ENCODE data around the gene MZB1. TPM values are rescaled to one million over a fixed set of nuclear protein-coding genes. Genes with fewer than 3 reads are reported as not detected.

The MZB1 gene
- polyA plus RNA-seq, 1 donor from 2014 or later: not detected

- H3K9ac ChIP-seq (ENCODE audit: low read length): no peak overlapping the region
- no peak overlapping the region for H2AFZ ChIP-seq (ENCODE audit: low read depth, low read length)
- H3K9me2 ChIP-seq (ENCODE audit: insufficient read depth, low read length): no peaks in the 10 kb centered on the region
- H3K27ac ChIP-seq (ENCODE audit: low read length): no peak overlapping the region
- H3K9me3 ChIP-seq (ENCODE audit: low read length): no peaks in the 10 kb centered on the region
- H3F3A ChIP-seq (ENCODE audit: insufficient read depth, low read length, poor library complexity, severe bottlenecking): no peaks in the 10 kb centered on the region
- no peaks in the 10 kb centered on the region for H3K27me3 ChIP-seq (ENCODE audit: insufficient read depth, low read depth, low read length)
- H4K20me1 ChIP-seq (ENCODE audit: insufficient read depth): no peaks in the 10 kb centered on the region
- TF ChIP-seq, protein P1, sequence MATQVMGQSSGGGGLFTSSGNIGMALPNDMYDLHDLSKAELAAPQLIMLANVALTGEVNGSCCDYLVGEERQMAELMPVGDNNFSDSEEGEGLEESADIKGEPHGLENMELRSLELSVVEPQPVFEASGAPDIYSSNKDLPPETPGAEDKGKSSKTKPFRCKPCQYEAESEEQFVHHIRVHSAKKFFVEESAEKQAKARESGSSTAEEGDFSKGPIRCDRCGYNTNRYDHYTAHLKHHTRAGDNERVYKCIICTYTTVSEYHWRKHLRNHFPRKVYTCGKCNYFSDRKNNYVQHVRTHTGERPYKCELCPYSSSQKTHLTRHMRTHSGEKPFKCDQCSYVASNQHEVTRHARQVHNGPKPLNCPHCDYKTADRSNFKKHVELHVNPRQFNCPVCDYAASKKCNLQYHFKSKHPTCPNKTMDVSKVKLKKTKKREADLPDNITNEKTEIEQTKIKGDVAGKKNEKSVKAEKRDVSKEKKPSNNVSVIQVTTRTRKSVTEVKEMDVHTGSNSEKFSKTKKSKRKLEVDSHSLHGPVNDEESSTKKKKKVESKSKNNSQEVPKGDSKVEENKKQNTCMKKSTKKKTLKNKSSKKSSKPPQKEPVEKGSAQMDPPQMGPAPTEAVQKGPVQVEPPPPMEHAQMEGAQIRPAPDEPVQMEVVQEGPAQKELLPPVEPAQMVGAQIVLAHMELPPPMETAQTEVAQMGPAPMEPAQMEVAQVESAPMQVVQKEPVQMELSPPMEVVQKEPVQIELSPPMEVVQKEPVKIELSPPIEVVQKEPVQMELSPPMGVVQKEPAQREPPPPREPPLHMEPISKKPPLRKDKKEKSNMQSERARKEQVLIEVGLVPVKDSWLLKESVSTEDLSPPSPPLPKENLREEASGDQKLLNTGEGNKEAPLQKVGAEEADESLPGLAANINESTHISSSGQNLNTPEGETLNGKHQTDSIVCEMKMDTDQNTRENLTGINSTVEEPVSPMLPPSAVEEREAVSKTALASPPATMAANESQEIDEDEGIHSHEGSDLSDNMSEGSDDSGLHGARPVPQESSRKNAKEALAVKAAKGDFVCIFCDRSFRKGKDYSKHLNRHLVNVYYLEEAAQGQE (IDR thresholded peaks at IDR 0.05; ENCODE audit: borderline replicate concordance): no peak
- no peak for TF ChIP-seq SMC3 (conservative IDR thresholded peaks at IDR 0.05; ENCODE audit: poor library complexity)
- TF ChIP-seq POLR2AphosphoS5 (IDR thresholded peaks at IDR 0.05): no peak
- TF ChIP-seq TAF1 (IDR thresholded peaks at IDR 0.05; ENCODE audit: low read depth): no peak
- TF ChIP-seq, protein P2, sequence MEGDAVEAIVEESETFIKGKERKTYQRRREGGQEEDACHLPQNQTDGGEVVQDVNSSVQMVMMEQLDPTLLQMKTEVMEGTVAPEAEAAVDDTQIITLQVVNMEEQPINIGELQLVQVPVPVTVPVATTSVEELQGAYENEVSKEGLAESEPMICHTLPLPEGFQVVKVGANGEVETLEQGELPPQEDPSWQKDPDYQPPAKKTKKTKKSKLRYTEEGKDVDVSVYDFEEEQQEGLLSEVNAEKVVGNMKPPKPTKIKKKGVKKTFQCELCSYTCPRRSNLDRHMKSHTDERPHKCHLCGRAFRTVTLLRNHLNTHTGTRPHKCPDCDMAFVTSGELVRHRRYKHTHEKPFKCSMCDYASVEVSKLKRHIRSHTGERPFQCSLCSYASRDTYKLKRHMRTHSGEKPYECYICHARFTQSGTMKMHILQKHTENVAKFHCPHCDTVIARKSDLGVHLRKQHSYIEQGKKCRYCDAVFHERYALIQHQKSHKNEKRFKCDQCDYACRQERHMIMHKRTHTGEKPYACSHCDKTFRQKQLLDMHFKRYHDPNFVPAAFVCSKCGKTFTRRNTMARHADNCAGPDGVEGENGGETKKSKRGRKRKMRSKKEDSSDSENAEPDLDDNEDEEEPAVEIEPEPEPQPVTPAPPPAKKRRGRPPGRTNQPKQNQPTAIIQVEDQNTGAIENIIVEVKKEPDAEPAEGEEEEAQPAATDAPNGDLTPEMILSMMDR (IDR thresholded peaks at IDR 0.05; ENCODE audit: poor library complexity, severe bottlenecking): no peak
- TF ChIP-seq MXI1 (conservative IDR thresholded peaks at IDR 0.05; ENCODE audit: poor library complexity, severe bottlenecking): no peak
- no peak for TF ChIP-seq RAD21 (conservative IDR thresholded peaks at IDR 0.05)
- TF ChIP-seq EZH2 (IDR thresholded peaks at IDR 0.05; ENCODE audit: borderline replicate concordance, insufficient read depth, low read length, poor library complexity, severe bottlenecking): no peak
- TF ChIP-seq EP300 (conservative IDR thresholded peaks at IDR 0.05; ENCODE audit: poor library complexity, severe bottlenecking): no peak
- no peaks in the 10 kb centered on the region for H3K36me3 ChIP-seq (ENCODE audit: insufficient read depth, low read length)
- H3K79me2 ChIP-seq (replicated peaks; ENCODE audit: insufficient read depth, low read length): no peaks in the 10 kb centered on the region
- H3K4me3 ChIP-seq (ENCODE audit: low read length): no peak overlapping the region
- H3K4me2 ChIP-seq (ENCODE audit: low read length): no peak overlapping the region
These were observed 3.7 kb downstream of the MZB1 start for GRCh38 chr5:139386050-139386438.

GRCh38 chr5:139385061-139386049, 4.4 kb downstream of the MZB1 start:
- Histone ChIP-seq H3K4me2 (ENCODE audit: low read length) (no peak overlapping the region), H3K79me2 (replicated peaks; ENCODE audit: insufficient read depth, low read length) (no peaks in the 10 kb centered on the region), H3K4me3 (ENCODE audit: low read length) (no peak overlapping the region), H3K9ac (ENCODE audit: low read length) (no peak overlapping the region), H4K20me1 (ENCODE audit: insufficient read depth) (no peaks in the 10 kb centered on the region), H2AFZ (ENCODE audit: low read depth, low read length) (no peak overlapping the region), H3K27ac (ENCODE audit: low read length) (no peak overlapping the region), H3K36me3 (ENCODE audit: insufficient read depth, low read length) (no peaks in the 10 kb centered on the region), H3F3A (ENCODE audit: insufficient read depth, low read length, poor library complexity, severe bottlenecking) (no peaks in the 10 kb centered on the region), H3K9me2 (ENCODE audit: insufficient read depth, low read length) (no peaks in the 10 kb centered on the region), H3K9me3 (ENCODE audit: low read length) (no peaks in the 10 kb centered on the region), H3K27me3 (ENCODE audit: insufficient read depth, low read depth, low read length) (no peaks in the 10 kb centered on the region)
- TF ChIP-seq RAD21 (conservative IDR thresholded peaks at IDR 0.05) (no peak), TAF1 (IDR thresholded peaks at IDR 0.05; ENCODE audit: low read depth) (no peak), EP300 (conservative IDR thresholded peaks at IDR 0.05; ENCODE audit: poor library complexity, severe bottlenecking) (no peak), POLR2AphosphoS5 (IDR thresholded peaks at IDR 0.05) (no peak), EZH2 (IDR thresholded peaks at IDR 0.05; ENCODE audit: borderline replicate concordance, insufficient read depth, low read length, poor library complexity, severe bottlenecking) (no peak), SMC3 (conservative IDR thresholded peaks at IDR 0.05; ENCODE audit: poor library complexity) (no peak), MXI1 (conservative IDR thresholded peaks at IDR 0.05; ENCODE audit: poor library complexity, severe bottlenecking) (no peak)
- TF ChIP-seq, protein P1 (IDR thresholded peaks at IDR 0.05; ENCODE audit: borderline replicate concordance): no peak
- TF ChIP-seq, protein P2 (IDR thresholded peaks at IDR 0.05; ENCODE audit: poor library complexity, severe bottlenecking): no peak

Data from neural cell (in vitro differentiated cells).